Measurements from ENCODE around the gene MTHFD1L. TPM values are rescaled to one million over a fixed set of nuclear protein-coding genes. Genes with fewer than 3 reads are reported as not detected.

Gene MTHFD1L
- total and polyA plus RNA-seq, 2 of the 8 experiments (the other 6 are each of a cell fraction or from before 2014, with no cell fraction given) = 29.2 to 105 TPM

DNA sequence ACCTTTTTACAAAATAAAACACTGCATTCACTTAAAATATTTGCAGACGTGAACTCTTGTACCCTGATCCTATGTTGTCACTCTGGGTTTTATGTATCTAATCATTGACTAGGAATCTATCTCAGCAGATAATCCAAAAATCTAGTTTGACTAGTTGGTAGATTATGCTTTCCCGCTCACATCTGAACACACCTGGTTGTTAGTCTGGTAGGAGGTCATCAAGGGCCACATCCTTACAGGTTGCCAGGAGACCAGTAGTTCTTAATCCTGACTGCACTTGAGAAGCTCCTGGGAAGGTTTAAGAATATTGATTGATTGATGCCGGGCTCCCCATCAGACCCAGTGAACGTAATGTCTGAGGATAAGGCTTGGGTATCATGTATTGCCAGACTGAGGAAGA, 104.4 kb downstream of the MTHFD1L start:
- Histone ChIP-seq H3K56ac (replicated peaks; ENCODE audit: insufficient read length, low read depth, low read length) (no peak overlapping the region), H3K23ac (ENCODE audit: insufficient read length) (no peak overlapping the region), H3K27ac (ENCODE audit: low read depth, low read length) (no peak overlapping the region), H3K14ac (ENCODE audit: insufficient read length) (no peak overlapping the region), H3K23me2 (ENCODE audit: low read depth, low read length) (no peaks in the 10 kb centered on the region), H3K4ac (replicated peaks; ENCODE audit: insufficient read length, low read depth, low read length) (no peak overlapping the region), H3K9me3 (ENCODE audit: insufficient read depth in 2 of 2, low read depth in 1 of 2, low read length in 1 of 2) (no peaks in the 10 kb centered on the region), H2BK20ac (ENCODE audit: low read length) (no peak overlapping the region), H3K9ac (replicated peaks in 1 of 4; ENCODE audit: extremely low read depth in 1 of 4, low read depth in 3 of 4, low read length in 3 of 4) (no peak overlapping the region), H2BK120ac (replicated peaks; ENCODE audit: low read depth, low read length) (no peak overlapping the region), H3K4me3 (ENCODE audit: extremely low read depth in 1 of 4, insufficient read depth in 2 of 4, low read depth in 3 of 4, low read length in 4 of 4) (no peak overlapping the region), H2BK15ac (ENCODE audit: low read length) (no peak overlapping the region), H2AK5ac (ENCODE audit: low read depth, low read length) (no peak overlapping the region), H3K79me2 (ENCODE audit: control insufficient read depth in 1 of 2, insufficient read depth in 2 of 2, low read length in 2 of 2) (no peaks in the 10 kb centered on the region), H3K79me1 (ENCODE audit: low read depth, low read length) (no peaks in the 10 kb centered on the region), H2AFZ (ENCODE audit: low read length) (no peak overlapping the region), H4K20me1 (replicated peaks in 1 of 2; ENCODE audit: control insufficient read depth in 1 of 2, insufficient read depth in 2 of 2, low read length in 2 of 2) (no peaks in the 10 kb centered on the region), H3K36me3 (ENCODE audit: control insufficient read depth in 2 of 4, insufficient read depth in 4 of 4, low read length in 3 of 4) (peaks cover 3 to 41% (median 13%) of the 10 kb centered on the region in 4 experiments; a peak in 7 of 8 replicates), H4K5ac (ENCODE audit: insufficient read length, low read depth, low read length) (no peak overlapping the region), H4K91ac (replicated peaks; ENCODE audit: insufficient read length, low read length) (no peak overlapping the region), H2BK5ac (ENCODE audit: low read depth, low read length) (no peak overlapping the region), H4K8ac (ENCODE audit: extremely low read depth, insufficient read depth, low read length) (no peak overlapping the region), H3K18ac (ENCODE audit: extremely low read depth, low read length) (no peak overlapping the region), H3K4me2 (ENCODE audit: insufficient read depth in 1 of 2, low read depth in 2 of 2, low read length in 2 of 2) (no peak overlapping the region), H3K27me3 (replicated peaks in 1 of 4; ENCODE audit: control insufficient read depth in 3 of 4, extremely low read depth in 1 of 4, insufficient read depth in 3 of 4, low read length in 3 of 4) (no peaks in the 10 kb centered on the region), H3K4me1 (replicated peaks in 1 of 4; ENCODE audit: control insufficient read depth in 3 of 4, insufficient read depth in 4 of 4, low read length in 3 of 4) (no peaks in the 10 kb centered on the region; a peak in 1 of 7 replicates), H2BK12ac (ENCODE audit: low read depth, low read length) (no peak overlapping the region)
- DNase-seq (ENCODE audit: low read depth in 1 of 2, low spot score in 2 of 2) (no peak), FAIRE-seq (no peak)
- POLR2A ChIA-PET (ENCODE audit: partially characterized antibody) = no interaction called here
- no peak for TF ChIP-seq RAD21 (IDR thresholded peaks at IDR 0.05 in 1 of 2, conservative IDR thresholded peaks at IDR 0.05 in 1 of 2; ENCODE audit: low read depth in 2 of 2, low read length in 2 of 2)
- TF ChIP-seq TBP (IDR thresholded peaks at IDR 0.05; ENCODE audit: low read depth, low read length) = no peak
- TF ChIP-seq TAF1 (IDR thresholded peaks at IDR 0.05; ENCODE audit: low read depth, low read length) = no peak
- no peak for TF ChIP-seq CHD2 (IDR thresholded peaks at IDR 0.05; ENCODE audit: low read length)
- TF ChIP-seq FOSL1 (IDR thresholded peaks at IDR 0.05; ENCODE audit: insufficient read depth, low read depth, low read length) = no peak
- no peak for TF ChIP-seq SIN3A (conservative IDR thresholded peaks at IDR 0.05 in 1 of 2, IDR thresholded peaks at IDR 0.05 in 1 of 2; ENCODE audit: low read depth in 1 of 2, low read length in 2 of 2)
- TF ChIP-seq, protein P1, sequence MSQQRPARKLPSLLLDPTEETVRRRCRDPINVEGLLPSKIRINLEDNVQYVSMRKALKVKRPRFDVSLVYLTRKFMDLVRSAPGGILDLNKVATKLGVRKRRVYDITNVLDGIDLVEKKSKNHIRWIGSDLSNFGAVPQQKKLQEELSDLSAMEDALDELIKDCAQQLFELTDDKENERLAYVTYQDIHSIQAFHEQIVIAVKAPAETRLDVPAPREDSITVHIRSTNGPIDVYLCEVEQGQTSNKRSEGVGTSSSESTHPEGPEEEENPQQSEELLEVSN (IDR thresholded peaks at IDR 0.05) = no peak
- TF ChIP-seq GTF2F1 (IDR thresholded peaks at IDR 0.05; ENCODE audit: borderline replicate concordance, low read depth, low read length) = no peak
- WGBS, 2 experiments (ENCODE audit: extremely low coverage in 1 of 2, insufficient coverage in 1 of 2, insufficient read length in 1 of 2, insufficient replicate concordance in 2 of 2, low coverage in 1 of 2, low lambda C conversion rate in 2 of 2, missing lambda C conversion rate in 1 of 2) = 92% methylated on average over 4 of the region's 4 CpGs; no CpG with 5 or more reads in 1 of the 2 experiments
- CTCF ChIA-PET (ENCODE audit: partially characterized antibody) = interaction anchor here (1.4 kb wide), 1 partner anchor 12 kb away, joined by 3 read pairs; no protein-coding TSS in a partner anchor

All from H1 (cell line).